Osteocyte (in vitro differentiated cells): ENCODE data around the gene EMC9. TPM values are rescaled to one million over a fixed set of nuclear protein-coding genes. Genes with fewer than 3 reads are reported as not detected.

Experiments used
- DNase-seq: peaks from one replicate; pipeline ENCODE4 v3.0.0; 2021; ENCODE audit warnings: mixed read lengths; ENCODE audit not compliant: unreplicated experiment; ENCODE audit errors: extremely low spot score
- H3K27ac Mint-ChIP-seq: one replicate; pipeline ENCODE4 v1.8.0; 2021; ENCODE audit warnings: mild to moderate bottlenecking, mixed read lengths; ENCODE audit not compliant: unreplicated experiment
- H3K27me3 Mint-ChIP-seq: one replicate; pipeline ENCODE4 v1.8.0; 2021; ENCODE audit warnings: mixed read lengths; ENCODE audit not compliant: unreplicated experiment
- H3K36me3 Mint-ChIP-seq: one replicate; pipeline ENCODE4 v1.8.0; 2021; ENCODE audit warnings: mixed read lengths; ENCODE audit not compliant: unreplicated experiment
- H3K4me1 Mint-ChIP-seq: one replicate; pipeline ENCODE4 v1.8.0; 2021; ENCODE audit warnings: mixed read lengths; ENCODE audit not compliant: unreplicated experiment
- H3K4me3 Mint-ChIP-seq: one replicate; pipeline ENCODE4 v1.8.0; 2021; ENCODE audit warnings: mild to moderate bottlenecking, moderate library complexity, mixed read lengths; ENCODE audit not compliant: unreplicated experiment
- H3K9me3 Mint-ChIP-seq: one replicate; pipeline ENCODE4 v1.8.0; 2021; ENCODE audit warnings: mixed read lengths; ENCODE audit not compliant: unreplicated experiment
- CTCF ChIP-seq: fragments of 200-600 bp; sonication (generic); IDR thresholded peaks from 2 replicates; pipeline ENCODE4 v1.5.0; 2021; ENCODE audit warnings: antibody characterized with exemption, mild to moderate bottlenecking, moderate library complexity
- total RNA-seq: library from RNA; stranded (reverse); gene quantifications from 2 replicates; pipeline ENCODE4 v1.2.1, GENCODE V29; 2021

EMC9 gene
- total RNA-seq, 1 donor from 2014 or later: 15.6 TPM

GRCh38 chr14:24130717-24131548, 10.5 kb downstream of the EMC9 start:
- no peak for DNase-seq
- H3K4me1 Mint-ChIP-seq: peaks cover 3% of the 10 kb centered on the region
- H3K27ac Mint-ChIP-seq: no peak overlapping the region
- H3K36me3 Mint-ChIP-seq: no peaks in the 10 kb centered on the region
- no peaks in the 10 kb centered on the region for H3K27me3 Mint-ChIP-seq
- no peak for TF ChIP-seq CTCF
- no peaks in the 10 kb centered on the region for H3K9me3 Mint-ChIP-seq
- no peak overlapping the region for H3K4me3 Mint-ChIP-seq

- TF ChIP-seq CTCF: no peak
- no peak within 1 kb of the TSS for H3K4me3 Mint-ChIP-seq
- H3K27ac Mint-ChIP-seq: no peak within 1 kb of the TSS
- H3K27me3 Mint-ChIP-seq: no peaks in the 10 kb centered on the region
- DNase-seq: no peak
- no peaks in the 10 kb centered on the region for H3K36me3 Mint-ChIP-seq
- peaks cover 3% of the 10 kb centered on the region for H3K4me1 Mint-ChIP-seq
- H3K9me3 Mint-ChIP-seq: no peaks in the 10 kb centered on the region
These were observed 11.0 kb downstream of the EMC9 start, which contains the start of gene FITM1 for GRCh38 chr14:24130380-24130716. FITM1 (plus strand) TSS chr14:24130659; CDS start chr14:24131564, 905 bp downstream.

GRCh38 chr14:24129410-24129998, 11.9 kb downstream of the EMC9 start:
- no peak for TF ChIP-seq CTCF
- Mint-ChIP-seq H3K4me1 (no peaks in the 10 kb centered on the region), H3K4me3 (no peak overlapping the region), H3K36me3 (no peaks in the 10 kb centered on the region), H3K9me3 (no peaks in the 10 kb centered on the region), H3K27ac (no peak overlapping the region), H3K27me3 (no peaks in the 10 kb centered on the region)
- DNase-seq: no peak

GRCh38 chr14:24127673-24128072, 13.7 kb downstream of the EMC9 start:
- no peak for TF ChIP-seq CTCF
- Mint-ChIP-seq H3K27me3 (no peaks in the 10 kb centered on the region), H3K36me3 (peaks cover 9% of the 10 kb centered on the region), H3K4me1 (no peaks in the 10 kb centered on the region), H3K4me3 (no peak overlapping the region), H3K27ac (no peak overlapping the region), H3K9me3 (no peaks in the 10 kb centered on the region)
- DNase-seq: no peak

- no peak overlapping the region for H3K27ac Mint-ChIP-seq
- no peak overlapping the region for H3K4me3 Mint-ChIP-seq
- no peaks in the 10 kb centered on the region for H3K9me3 Mint-ChIP-seq
- no peaks in the 10 kb centered on the region for H3K4me1 Mint-ChIP-seq
- H3K27me3 Mint-ChIP-seq: no peaks in the 10 kb centered on the region
- DNase-seq: no peak
- peaks cover 9% of the 10 kb centered on the region for H3K36me3 Mint-ChIP-seq
- no peak for TF ChIP-seq CTCF
These were observed 14.5 kb downstream of the EMC9 start for GRCh38 chr14:24126939-24127338.
